ENCODE data around the gene BRINP3.
"Not testable (repeated sequence)": the region's sequence is repeated elsewhere in the genome, so short reads cannot be mapped to it uniquely, and the experiment has no call there.

The BRINP3 gene

GRCh38 chr1:190177555-190177954 lies 300.1 kb downstream of the BRINP3 start:
- no peak for DNase-seq

- DNase-seq: no peak
Measured at GRCh38 chr1:190176776-190177175, 300.9 kb downstream of the BRINP3 start.

GRCh38 chr1:190175320-190175719 lies 302.3 kb downstream of the BRINP3 start:
- no peak for DNase-seq

GRCh38 chr1:190172651-190173430 lies 304.8 kb downstream of the BRINP3 start:
- peak; percentile 65 for DNase-seq

- no peak for DNase-seq
Measured at GRCh38 chr1:190170321-190170720, 307.3 kb downstream of the BRINP3 start.

GRCh38 chr1:190169311-190170067 lies 308.2 kb downstream of the BRINP3 start:
- DNase-seq: peak; percentile 48

- DNase-seq: no peak
Measured at GRCh38 chr1:190168893-190169280, 308.8 kb downstream of the BRINP3 start.

GRCh38 chr1:190168116-190168892 lies 309.4 kb downstream of the BRINP3 start:
- no peak for DNase-seq

- no peak for DNase-seq
Measured at GRCh38 chr1:190159146-190159545, 318.5 kb downstream of the BRINP3 start.

GRCh38 chr1:190154744-190155143 lies 322.9 kb downstream of the BRINP3 start:
- no peak for DNase-seq

- peak; percentile 30 for DNase-seq
Measured at GRCh38 chr1:190147616-190148015, 330.0 kb downstream of the BRINP3 start.

- no peak for DNase-seq
Measured at GRCh38 chr1:190144650-190145049, 333.0 kb downstream of the BRINP3 start.

- no peak for DNase-seq
Measured at GRCh38 chr1:190140644-190141043, 337.0 kb downstream of the BRINP3 start.

GRCh38 chr1:190138702-190139101 lies 339.0 kb downstream of the BRINP3 start:
- DNase-seq: no peak

- DNase-seq: no peak
Measured at GRCh38 chr1:190138266-190138665, 339.4 kb downstream of the BRINP3 start.

GRCh38 chr1:190129366-190129765 lies 348.3 kb downstream of the BRINP3 start:
- no peak for DNase-seq

- DNase-seq: no peak
Measured at GRCh38 chr1:190126728-190127127, 350.9 kb downstream of the BRINP3 start.

GRCh38 chr1:190124068-190124467 lies 353.6 kb downstream of the BRINP3 start:
- no peak for DNase-seq

GRCh38 chr1:190120564-190120963 lies 357.1 kb downstream of the BRINP3 start:
- DNase-seq: not testable (repeated sequence)

- DNase-seq: no peak
Measured at GRCh38 chr1:190119683-190120082, 358.0 kb downstream of the BRINP3 start.

- no peak for DNase-seq
Measured at GRCh38 chr1:190116921-190117320, 360.7 kb downstream of the BRINP3 start.

- no peak for DNase-seq
Measured at GRCh38 chr1:190104961-190105360, 372.7 kb downstream of the BRINP3 start.

- DNase-seq: no peak
Measured at GRCh38 chr1:190102757-190103326, 374.8 kb downstream of the BRINP3 start.

Data from NCI-H2171 treated with DMSO at 0.1 percent for 48 hours (cell line).